HG03175 (cell line): ENCODE data around the gene DHX36.

Experiments
- ATAC-seq: cut with Tn5 transposase; IDR thresholded peaks from one replicate; pipeline ENCODE4 v1.9.1; 2021; ENCODE audit warnings: mild to moderate bottlenecking, moderate library complexity; ENCODE audit not compliant: unreplicated experiment

Gene DHX36

DNA sequence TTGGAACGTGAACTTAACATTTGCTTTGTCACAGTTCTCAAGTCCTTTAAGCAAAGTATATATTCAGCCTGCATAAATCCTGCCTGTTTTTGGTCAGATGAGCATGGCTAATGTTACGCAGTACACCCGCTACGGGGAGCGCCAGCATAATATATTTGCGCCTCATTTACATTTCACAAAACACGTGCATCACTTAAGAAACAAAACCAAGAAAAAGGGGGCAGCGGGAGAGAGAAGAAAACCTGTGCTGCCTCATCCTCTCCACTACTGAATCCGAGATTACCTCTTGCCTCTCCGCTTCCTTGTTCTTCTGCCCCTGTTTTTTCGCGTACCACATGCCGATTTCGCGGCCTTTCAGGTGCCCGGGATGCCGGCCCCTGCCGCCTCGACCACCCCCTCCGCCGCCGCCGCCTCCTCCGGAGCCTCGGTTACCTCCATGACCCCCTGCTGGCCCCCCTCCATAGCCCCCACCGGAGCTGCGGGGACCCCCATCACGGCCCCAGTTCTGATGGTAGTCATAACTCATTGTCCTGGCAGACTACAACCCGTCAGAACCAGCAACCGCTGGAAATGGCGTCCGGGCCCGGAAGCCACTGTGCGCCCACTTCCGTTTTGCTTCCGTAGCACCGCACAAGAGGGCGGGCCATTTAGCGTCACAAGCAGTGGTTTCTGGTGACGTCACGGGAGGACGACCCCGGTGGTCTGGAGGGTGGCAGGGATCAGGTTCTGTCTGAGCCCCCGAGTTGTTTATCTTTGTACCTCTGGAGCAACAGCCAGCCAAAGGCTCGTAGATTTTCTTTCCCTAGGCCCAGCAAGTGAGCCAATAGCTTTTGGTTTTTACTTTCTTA lies at the start of gene DHX36:
DHX36 (minus strand) TSS at position 597 of the 848 bp plus-strand sequence; CDS start at position 526, 71 bp downstream.
- ATAC-seq: peak; percentile 95

DNA sequence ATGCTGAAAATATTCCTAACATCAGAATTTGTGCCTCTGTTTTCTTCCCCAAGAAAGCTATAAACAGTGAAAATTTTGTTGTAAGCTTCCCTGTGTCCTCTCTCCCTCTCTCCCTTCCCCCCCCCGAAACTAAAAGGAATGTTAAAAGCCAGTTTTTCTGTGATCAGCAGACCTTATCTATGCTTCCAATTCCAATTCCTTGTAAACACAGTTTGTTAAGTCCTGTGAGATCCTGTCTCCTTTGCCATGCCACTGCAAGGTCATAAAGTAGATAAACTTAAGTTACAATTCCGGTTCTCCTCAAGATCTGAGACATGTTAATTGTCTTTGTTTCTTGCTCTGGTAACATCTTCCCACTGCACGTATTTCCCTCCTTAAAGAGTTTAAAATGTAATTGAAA lies 42.9 kb upstream of the DHX36 start:
- no peak for ATAC-seq

- no peak for ATAC-seq
Measured at GRCh38 chr3:154364849-154365248, 40.6 kb upstream of the DHX36 start.

DNA sequence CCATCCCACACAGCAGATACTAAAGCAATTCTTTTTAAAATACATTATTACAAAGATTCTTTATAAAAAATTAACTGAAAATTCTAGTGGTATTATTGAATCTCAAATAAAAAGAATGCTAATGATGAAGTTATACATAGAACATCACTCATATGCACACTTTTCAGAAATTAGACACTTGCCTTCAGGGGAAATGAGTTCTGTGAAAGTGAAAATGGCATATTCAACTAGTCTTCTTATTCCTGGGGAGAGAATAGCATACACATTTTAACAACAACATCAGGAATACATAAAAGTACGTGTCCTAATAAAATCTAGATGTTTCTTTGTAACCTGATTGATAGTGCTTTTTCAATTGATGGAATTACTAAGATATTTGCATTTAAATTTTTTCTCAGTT lies 36.8 kb upstream of the DHX36 start:
- ATAC-seq: no peak

GRCh38 chr3:154356009-154356408 lies 31.7 kb upstream of the DHX36 start:
- no peak for ATAC-seq

- no peak for ATAC-seq
Measured at GRCh38 chr3:154349223-154349622, 24.9 kb upstream of the DHX36 start.

DNA sequence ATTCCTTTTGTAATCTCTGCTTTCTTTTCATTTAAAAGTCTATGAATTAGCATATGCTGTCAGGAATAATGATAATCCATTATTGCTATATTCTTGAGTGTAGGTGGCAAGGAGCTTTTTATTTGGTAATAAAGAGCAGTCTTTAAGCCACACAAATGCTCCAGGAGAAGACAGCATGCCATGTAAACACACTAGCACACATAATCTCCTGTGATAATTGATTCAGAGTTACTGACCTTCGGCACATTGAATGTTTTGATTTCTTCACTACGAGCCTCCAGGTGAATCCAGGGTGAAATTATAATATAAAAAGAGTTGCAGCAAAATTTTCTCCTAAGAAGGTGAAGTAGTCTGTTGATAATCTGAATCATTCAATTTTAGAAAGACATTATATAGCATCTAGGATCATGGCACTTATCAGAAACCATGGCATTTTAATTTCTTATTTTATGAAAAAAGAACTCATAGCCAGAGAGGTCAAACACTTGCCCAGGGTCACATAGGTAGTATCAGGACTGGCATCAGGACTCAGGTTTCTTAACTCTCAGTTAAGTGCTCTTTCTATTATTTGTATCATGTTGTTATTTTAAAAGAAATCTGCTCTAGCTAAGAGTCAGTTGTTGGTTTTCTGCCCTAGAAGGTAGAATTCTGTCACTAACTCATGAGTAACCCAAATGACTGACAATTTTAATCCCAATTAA lies 21.3 kb upstream of the DHX36 start:
- no peak for ATAC-seq

- no peak for ATAC-seq
Measured at GRCh38 chr3:154338570-154338969, 14.3 kb upstream of the DHX36 start.

- no peak for ATAC-seq
Measured at GRCh38 chr3:154338008-154338407, 13.7 kb upstream of the DHX36 start.

- peak; percentile 54 for ATAC-seq
Measured at GRCh38 chr3:154334973-154335420, 10.7 kb upstream of the DHX36 start.

DNA sequence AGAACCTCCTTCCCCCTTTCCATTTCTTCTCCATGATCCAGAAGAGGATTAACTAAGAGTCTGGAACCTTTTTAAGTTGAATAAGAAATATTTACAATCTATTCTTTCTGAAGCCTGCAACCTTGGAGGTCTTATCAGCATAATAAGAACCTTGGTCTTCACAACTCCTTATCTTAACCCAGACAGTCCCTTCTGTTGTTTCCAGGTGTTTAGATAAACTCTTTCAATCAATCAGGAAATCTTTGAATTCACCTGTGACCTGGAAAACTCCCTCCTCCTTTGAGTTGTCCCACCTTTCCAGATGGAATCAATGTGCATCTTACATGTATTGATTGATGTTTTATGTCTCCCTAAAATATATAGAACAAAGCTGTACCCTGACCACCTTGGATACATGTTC lies 3.6 kb upstream of the DHX36 start:
- no peak for ATAC-seq

DNA sequence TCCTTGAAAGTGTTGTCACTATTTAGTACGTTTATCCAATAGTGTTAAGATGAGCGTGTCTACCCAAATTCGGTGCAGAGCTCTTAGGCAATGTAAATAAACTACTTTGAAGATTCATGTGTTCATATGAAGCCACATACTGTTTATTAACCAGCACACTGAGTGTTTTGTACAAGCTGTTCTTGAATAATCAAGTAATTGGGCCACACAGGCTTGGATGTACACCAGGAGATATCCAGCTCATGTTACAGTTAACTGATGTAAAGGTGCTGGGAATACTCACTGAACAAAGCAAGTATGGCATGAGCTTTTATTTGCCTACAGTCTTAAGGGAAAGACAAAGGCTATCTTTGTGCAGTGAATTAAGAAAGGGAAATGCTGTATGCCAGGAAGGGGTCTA lies 632 bp upstream of the DHX36 start:
- ATAC-seq: no peak

GRCh38 chr3:154316974-154317767 lies 7.1 kb downstream of the DHX36 start:
- ATAC-seq: no peak

DNA sequence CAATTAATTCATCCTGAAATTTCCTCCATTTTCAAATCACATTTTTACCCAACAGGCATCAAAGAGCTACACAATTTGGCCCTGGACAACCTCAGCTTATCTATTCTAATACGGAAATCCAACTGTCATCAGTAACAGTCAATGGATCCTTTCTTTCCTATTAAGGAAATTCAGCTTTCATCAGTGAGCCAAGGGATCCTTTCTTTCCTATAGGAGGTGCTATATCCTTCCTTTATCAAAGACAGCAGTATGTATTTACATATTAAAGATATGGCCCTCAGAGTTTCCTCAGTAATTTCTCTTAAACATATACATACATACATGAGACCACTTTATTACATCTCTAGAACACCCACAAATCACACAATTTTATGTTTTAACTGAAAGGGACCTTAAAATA lies 10.1 kb downstream of the DHX36 start:
- no peak for ATAC-seq

- no peak for ATAC-seq
Measured at GRCh38 chr3:154310840-154311239, 13.4 kb downstream of the DHX36 start.

GRCh38 chr3:154307363-154307762 lies 16.9 kb downstream of the DHX36 start:
- no peak for ATAC-seq

- peak; percentile 66 for ATAC-seq
Measured at GRCh38 chr3:154304936-154305335, 19.4 kb downstream of the DHX36 start.

DNA sequence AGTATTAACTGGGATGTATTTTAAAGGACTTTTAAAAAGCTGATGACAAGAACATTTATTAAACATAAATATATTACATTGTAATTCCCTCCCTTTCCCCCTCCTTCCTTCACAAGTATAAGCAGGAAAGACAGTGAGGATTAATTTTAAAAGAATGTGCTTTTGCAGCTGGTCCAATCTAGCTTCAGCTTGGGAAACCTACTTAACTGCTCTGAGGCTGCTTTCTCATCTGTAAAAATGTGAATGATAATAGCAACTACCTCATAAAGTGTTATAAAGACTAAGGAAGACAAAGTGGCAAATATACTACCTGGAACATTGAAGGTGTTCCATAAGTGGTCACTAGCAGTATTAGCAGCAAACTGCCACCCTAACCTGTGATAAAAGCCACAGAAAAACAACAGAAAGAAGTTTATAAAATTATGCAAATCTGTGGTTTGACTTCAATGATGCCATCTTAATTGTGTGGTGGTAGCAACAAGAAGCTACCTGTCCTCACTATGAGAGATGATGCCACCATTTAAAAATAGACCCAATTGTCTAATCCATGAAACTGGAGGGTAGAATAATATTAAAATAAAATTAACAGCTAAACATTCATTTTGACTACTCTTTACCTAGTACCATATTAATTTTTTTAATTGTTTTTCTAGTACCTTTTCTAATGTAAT lies 20.0 kb downstream of the DHX36 start:
- ATAC-seq: peak; percentile 75

GRCh38 chr3:154301561-154301960 lies 22.7 kb downstream of the DHX36 start:
- ATAC-seq: no peak

GRCh38 chr3:154294016-154294415 lies 30.3 kb downstream of the DHX36 start:
- no peak for ATAC-seq

DNA sequence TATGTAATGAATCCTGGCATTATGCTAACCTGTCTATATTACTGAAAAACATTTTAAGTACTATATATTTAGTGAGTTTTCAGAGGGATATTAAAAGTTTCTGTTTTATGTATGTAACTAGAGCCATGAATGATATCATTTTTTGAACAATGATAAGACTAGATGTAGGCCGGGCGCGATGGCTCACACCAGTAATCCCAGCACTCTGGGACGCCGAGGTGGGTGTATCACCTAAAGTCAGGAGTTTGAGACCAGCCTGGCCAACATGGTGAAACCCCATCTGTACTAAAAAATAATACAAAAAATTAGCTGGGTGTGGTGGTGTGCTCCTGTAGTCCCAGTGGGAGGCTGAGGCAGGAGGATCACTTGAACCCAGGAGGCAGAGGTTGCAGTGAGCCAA lies 34.1 kb downstream of the DHX36 start:
- ATAC-seq: no peak
